CD4-positive, alpha-beta memory T cell (primary cell): ENCODE data around the gene HPCAL4. TPM values are rescaled to one million over a fixed set of nuclear protein-coding genes. Genes with fewer than 3 reads are reported as not detected.

Source experiments
- CTCF ChIA-PET: fragments of 350-600 bp; sonication (Branson Sonifier 250); formaldehyde crosslinking; loops from one replicate; lab custom pipeline; 2021; ENCODE audit warnings: inconsistent platforms; ENCODE audit not compliant: partially characterized antibody; lab: Charles Lee
- POLR2A ChIA-PET: fragments of 350-600 bp; sonication (Branson Sonifier 250); formaldehyde crosslinking; loops from one replicate; lab custom pipeline; 2021; ENCODE audit not compliant: partially characterized antibody; lab: Charles Lee
- DNase-seq, 5 donors: peaks; one replicate each; pipeline versions ENCODE4 v3.0.0 to v3.0.0-alpha.2; 2020 to 2022; ENCODE audit warnings: mixed read lengths in 1 of 5
- H3K27ac ChIP-seq: one replicate; pipeline ENCODE4 v1.7.0; 2013; ENCODE audit warnings: low read depth, low read length
- H3K27me3 ChIP-seq: 2 replicates; pipeline ENCODE4 v1.7.0; 2013; ENCODE audit warnings: mild to moderate bottlenecking, low read length, moderate library complexity; ENCODE audit not compliant: insufficient read depth
- H3K36me3 ChIP-seq: 2 replicates; pipeline ENCODE4 v1.7.0; 2013; ENCODE audit warnings: mild to moderate bottlenecking, low read length, moderate library complexity; ENCODE audit not compliant: insufficient read depth
- H3K4me1 ChIP-seq: 2 replicates; pipeline ENCODE4 v1.7.0; 2013; ENCODE audit warnings: mild to moderate bottlenecking, low read length, moderate library complexity; ENCODE audit not compliant: insufficient read depth
- H3K4me3 ChIP-seq, 2 donors: one replicate each; pipeline ENCODE4 v1.7.0; 2013; ENCODE audit warnings: low read length in 2 of 2, mild to moderate bottlenecking in 1 of 2
- H3K9me3 ChIP-seq, 2 donors: one replicate each; pipeline ENCODE4 v1.7.0; 2013; ENCODE audit warnings: low read length in 2 of 2, control low read depth in 1 of 2; ENCODE audit not compliant: control insufficient read depth in 1 of 2
- H3K27ac Mint-ChIP-seq, 7 donors: one replicate each; pipeline ENCODE4 v1.8.0; 2020 to 2021; ENCODE audit warnings: mixed read lengths in 7 of 7, mild to moderate bottlenecking in 6 of 7, inconsistent platforms in 3 of 7, moderate library complexity in 3 of 7
- H3K27me3 Mint-ChIP-seq, 2 donors: one replicate each; pipeline ENCODE4 v1.8.0; 2020 to 2021; ENCODE audit warnings: mixed read lengths in 2 of 2
- H3K36me3 Mint-ChIP-seq, 2 donors: one replicate each; pipeline ENCODE4 v1.8.0; 2020 to 2021; ENCODE audit warnings: mixed read lengths in 2 of 2, inconsistent platforms in 1 of 2, mild to moderate bottlenecking in 1 of 2
- H3K4me1 Mint-ChIP-seq, 4 donors: one replicate each; pipeline ENCODE4 v1.8.0; 2020 to 2021; ENCODE audit warnings: mixed read lengths in 4 of 4, mild to moderate bottlenecking in 1 of 4
- H3K4me3 Mint-ChIP-seq, 8 donors: one replicate each; pipeline ENCODE4 v1.8.0; 2020 to 2021; ENCODE audit warnings: mixed read lengths in 8 of 8, mild to moderate bottlenecking in 7 of 8, moderate library complexity in 6 of 8, inconsistent platforms in 3 of 8
- H3K9me3 Mint-ChIP-seq, 8 donors: one replicate each; pipeline ENCODE4 v1.8.0; 2020 to 2021; ENCODE audit warnings: mixed read lengths in 8 of 8, mild to moderate bottlenecking in 5 of 8, inconsistent platforms in 3 of 8, moderate library complexity in 1 of 8
- intact Hi-C: fragments of 100-400 bp; cut with micrococcal nuclease; formaldehyde crosslinking; loops from one replicate; pipeline ENCODE4 v1.15.1; 2023
- polyA plus RNA-seq, 2 donors: library from polyadenylated mRNA; unstranded; fragments of 300-500 nt; fragmentation: Illumina TruSeq; gene quantifications; one replicate each; pipeline ENCODE4 v1.2.3, GENCODE V29; 2021
- total RNA-seq, 2 experiments: library from RNA; stranded (reverse); gene quantifications; one replicate each; pipeline ENCODE4 v1.2.3, GENCODE V29; 2021

Gene HPCAL4
- total and polyA plus RNA-seq, 4 experiments from 2014 or later: 8.9 to 32.4 (median 20.7) TPM

DNA sequence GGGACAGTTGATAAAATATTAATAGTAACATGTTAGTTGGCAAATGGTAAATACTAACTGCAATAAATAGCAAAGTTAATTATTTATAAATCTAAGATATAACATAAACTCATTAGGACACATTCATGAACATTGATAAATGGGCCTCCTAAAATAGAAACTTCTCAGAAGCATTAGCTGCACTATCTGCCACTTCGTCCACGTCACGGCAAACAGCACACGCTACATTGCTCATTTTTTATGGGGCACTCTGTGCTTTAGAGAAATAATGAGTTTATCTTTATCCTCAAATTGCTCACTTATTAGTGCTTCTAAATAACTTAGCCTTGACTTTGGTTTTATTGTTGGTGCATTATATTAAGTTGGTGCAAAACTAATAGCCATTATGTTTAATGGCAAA, 16.3 kb upstream of the HPCAL4 start:
- CTCF ChIA-PET: interaction anchor here (1.1 kb wide), 1 partner anchor 38 kb away, joined by 3 read pairs; no protein-coding TSS in a partner anchor
- DNase-seq: no peak
- intact Hi-C loops: no loop called here
- no peaks in the 10 kb centered on the region for H3K9me3 ChIP-seq
- no peaks in the 10 kb centered on the region for H3K36me3 ChIP-seq
- no peak overlapping the region for H3K27ac ChIP-seq
- H3K4me3 Mint-ChIP-seq: no peak overlapping the region
- H3K27me3 Mint-ChIP-seq: peaks cover 0 to 11% of the 10 kb centered on the region in 2 donors
- no peaks in the 10 kb centered on the region for H3K9me3 Mint-ChIP-seq
- POLR2A ChIA-PET: no interaction called here
- no peaks in the 10 kb centered on the region for H3K4me1 ChIP-seq
- no peak overlapping the region for H3K27ac Mint-ChIP-seq
- H3K27me3 ChIP-seq: no peaks in the 10 kb centered on the region
- no peaks in the 10 kb centered on the region for H3K36me3 Mint-ChIP-seq
- H3K4me1 Mint-ChIP-seq: no peaks in the 10 kb centered on the region
- H3K4me3 ChIP-seq: no peak overlapping the region

- POLR2A ChIA-PET: no interaction called here
Measured at GRCh38 chr1:39704757-39705156, 13.5 kb upstream of the HPCAL4 start.

GRCh38 chr1:39701049-39701439, 9.8 kb upstream of the HPCAL4 start:
- H3K27ac Mint-ChIP-seq: peak overlapping the region in 1 of 7 donors; percentile 35
- DNase-seq: no peak
- H3K27me3 Mint-ChIP-seq: no peaks in the 10 kb centered on the region
- no peaks in the 10 kb centered on the region for H3K36me3 Mint-ChIP-seq
- H3K9me3 Mint-ChIP-seq: no peaks in the 10 kb centered on the region
- H3K4me1 Mint-ChIP-seq: peaks cover 0 to 2% (median 0%) of the 10 kb centered on the region in 4 donors
- ChIA-PET POLR2A (interaction anchor here (1.1 kb wide), 1 partner anchor 9 kb away, joined by 3 read pairs; no protein-coding TSS in a partner anchor), CTCF (interaction anchor here (1.0 to 2.5 kb wide), 4 partner anchors 20 to 100 kb away, joined by 3 to 9 read pairs (median 4); partner anchors contain the start of gene NT5C1A)
- H3K36me3 ChIP-seq: no peaks in the 10 kb centered on the region
- no peaks in the 10 kb centered on the region for H3K27me3 ChIP-seq
- H3K4me3 ChIP-seq: no peak overlapping the region
- intact Hi-C loops: no loop called here
- no peaks in the 10 kb centered on the region for H3K9me3 ChIP-seq
- H3K27ac ChIP-seq: no peak overlapping the region
- H3K4me3 Mint-ChIP-seq: no peak overlapping the region
- H3K4me1 ChIP-seq: no peaks in the 10 kb centered on the region

More at GRCh38 chr1:39704757-39705156, 13.5 kb upstream of the HPCAL4 start:
- CTCF ChIA-PET: interaction anchor here (1.0 kb wide), 1 partner anchor 51 kb away, joined by 3 read pairs; no protein-coding TSS in a partner anchor
- Mint-ChIP-seq H3K36me3 (no peaks in the 10 kb centered on the region), H3K9me3 (no peaks in the 10 kb centered on the region), H3K27ac (no peak overlapping the region), H3K27me3 (peaks cover 0 to 5% of the 10 kb centered on the region in 2 donors), H3K4me1 (no peaks in the 10 kb centered on the region), H3K4me3 (no peak overlapping the region)
- Histone ChIP-seq H3K36me3 (no peaks in the 10 kb centered on the region), H3K27me3 (no peaks in the 10 kb centered on the region), H3K4me1 (no peaks in the 10 kb centered on the region), H3K4me3 (no peak overlapping the region), H3K9me3 (no peaks in the 10 kb centered on the region), H3K27ac (no peak overlapping the region)
- no peak for DNase-seq
- intact Hi-C loops: no loop called here

DNA sequence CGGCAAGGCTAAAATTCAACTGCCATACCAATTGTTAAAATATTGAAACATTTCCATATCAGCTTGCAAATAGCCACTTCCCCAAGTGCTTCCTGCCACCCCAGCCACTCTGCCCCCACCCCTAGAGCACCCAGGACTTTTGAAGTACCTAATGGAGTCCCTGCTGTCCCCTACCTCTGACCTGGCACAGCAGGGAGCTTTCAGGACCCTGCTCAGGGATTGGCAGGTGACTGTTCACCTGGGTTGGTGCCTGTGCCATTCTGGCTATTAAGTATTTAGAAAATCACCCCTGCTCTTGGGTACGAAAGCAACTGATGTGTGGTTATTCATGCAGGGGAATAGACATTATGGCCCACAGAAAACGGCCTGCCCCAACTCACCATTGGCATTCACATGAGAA, 9.1 kb upstream of the HPCAL4 start:
- Histone ChIP-seq H3K27ac (no peak overlapping the region), H3K4me1 (no peaks in the 10 kb centered on the region), H3K36me3 (no peaks in the 10 kb centered on the region), H3K9me3 (no peaks in the 10 kb centered on the region), H3K4me3 (no peak overlapping the region), H3K27me3 (no peaks in the 10 kb centered on the region)
- H3K4me3 Mint-ChIP-seq: no peak overlapping the region
- no peak for DNase-seq
- H3K27ac Mint-ChIP-seq: peak overlapping the region in 1 of 7 donors; percentile 12
- ChIA-PET POLR2A (interaction anchor here (1.2 kb wide), 1 partner anchor 9 kb away, joined by 5 read pairs; the partner anchor contains the start of gene HPCAL4), CTCF (interaction anchor here (1.5 to 2.5 kb wide), 2 partner anchors 28 to 100 kb away, joined by 4 to 9 read pairs; partner anchors contain the start of gene NT5C1A)
- H3K9me3 Mint-ChIP-seq: no peaks in the 10 kb centered on the region
- no peaks in the 10 kb centered on the region for H3K27me3 Mint-ChIP-seq
- H3K4me1 Mint-ChIP-seq: peaks cover 0 to 2% (median 0%) of the 10 kb centered on the region in 4 donors
- intact Hi-C loops: no loop called here
- no peaks in the 10 kb centered on the region for H3K36me3 Mint-ChIP-seq

GRCh38 chr1:39699419-39699818, 8.2 kb upstream of the HPCAL4 start:
- H3K9me3 Mint-ChIP-seq: no peaks in the 10 kb centered on the region
- ChIA-PET CTCF (interaction anchor here (2.5 kb wide), 1 partner anchor 27 kb away, joined by 9 read pairs; the partner anchor contains the start of gene NT5C1A), POLR2A (interaction anchor here (1.2 kb wide), 1 partner anchor 8 kb away, joined by 5 read pairs; the partner anchor contains the start of gene HPCAL4)

GRCh38 chr1:39698568-39698967, 7.3 kb upstream of the HPCAL4 start:
- ChIA-PET POLR2A (no interaction called here), CTCF (interaction anchor here (2.5 kb wide), 1 partner anchor 26 kb away, joined by 9 read pairs; the partner anchor contains the start of gene NT5C1A)
- no peaks in the 10 kb centered on the region for H3K9me3 ChIP-seq
- H3K4me1 Mint-ChIP-seq: peaks cover 0 to 7% (median 2%) of the 10 kb centered on the region in 4 donors
- intact Hi-C loops: no loop called here
- H3K9me3 Mint-ChIP-seq: no peaks in the 10 kb centered on the region
- no peaks in the 10 kb centered on the region for H3K36me3 Mint-ChIP-seq
- no peak for DNase-seq
- no peaks in the 10 kb centered on the region for H3K27me3 ChIP-seq
- H3K27ac Mint-ChIP-seq: no peak overlapping the region
- H3K4me3 ChIP-seq: no peak overlapping the region
- H3K4me1 ChIP-seq: no peaks in the 10 kb centered on the region
- H3K27me3 Mint-ChIP-seq: no peaks in the 10 kb centered on the region
- H3K4me3 Mint-ChIP-seq: no peak overlapping the region
- no peak overlapping the region for H3K27ac ChIP-seq
- no peaks in the 10 kb centered on the region for H3K36me3 ChIP-seq

More at GRCh38 chr1:39699419-39699818, 8.2 kb upstream of the HPCAL4 start:
- no peak overlapping the region for H3K27ac ChIP-seq
- DNase-seq: no peak
- intact Hi-C loops: no loop called here
- H3K9me3 ChIP-seq: no peaks in the 10 kb centered on the region
- peaks cover 0 to 7% (median 1%) of the 10 kb centered on the region in 4 donors for H3K4me1 Mint-ChIP-seq
- no peaks in the 10 kb centered on the region for H3K27me3 ChIP-seq
- H3K27ac Mint-ChIP-seq: no peak overlapping the region
- H3K36me3 ChIP-seq: no peaks in the 10 kb centered on the region
- H3K4me3 Mint-ChIP-seq: no peak overlapping the region
- H3K27me3 Mint-ChIP-seq: no peaks in the 10 kb centered on the region
- H3K4me1 ChIP-seq: no peaks in the 10 kb centered on the region
- H3K4me3 ChIP-seq: no peak overlapping the region
- no peaks in the 10 kb centered on the region for H3K36me3 Mint-ChIP-seq

DNA sequence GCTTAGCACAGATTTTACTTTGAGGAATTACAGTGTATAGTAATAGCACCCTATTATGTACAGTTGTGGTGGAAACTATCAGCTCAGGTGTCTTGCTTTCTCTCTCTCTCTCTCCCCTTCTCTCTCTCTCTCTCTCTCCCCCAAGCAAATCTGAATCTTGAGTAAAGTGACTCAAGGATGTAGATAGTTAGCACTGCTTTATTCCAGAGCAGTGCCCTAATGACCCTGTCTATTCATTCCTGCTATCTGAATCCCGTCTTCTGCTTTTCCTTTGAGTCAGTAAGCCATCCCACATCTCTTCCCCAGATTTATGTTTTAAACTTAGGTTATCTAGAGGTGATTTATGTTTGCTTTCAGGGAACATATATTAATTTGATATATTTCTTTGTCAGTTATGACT, 5.2 kb upstream of the HPCAL4 start:
- CTCF ChIA-PET: interaction anchor here (1.1 kb wide), 1 partner anchor 24 kb away, joined by 3 read pairs; no protein-coding TSS in a partner anchor
- no peaks in the 10 kb centered on the region for H3K27me3 Mint-ChIP-seq

More for the DNA sequence above, 5.2 kb upstream of the HPCAL4 start:
- POLR2A ChIA-PET: no interaction called here
- H3K9me3 ChIP-seq: no peaks in the 10 kb centered on the region
- H3K4me3 ChIP-seq: no peak overlapping the region
- no peaks in the 10 kb centered on the region for H3K36me3 ChIP-seq
- H3K4me1 ChIP-seq: peaks cover 14% of the 10 kb centered on the region
- H3K36me3 Mint-ChIP-seq: no peaks in the 10 kb centered on the region
- intact Hi-C loops: no loop called here
- H3K4me1 Mint-ChIP-seq: peaks cover 5 to 17% (median 13%) of the 10 kb centered on the region in 4 donors
- H3K9me3 Mint-ChIP-seq: no peaks in the 10 kb centered on the region
- H3K27me3 ChIP-seq: no peaks in the 10 kb centered on the region
- peak overlapping the region in 2 of 7 donors; percentile 19 to 65 for H3K27ac Mint-ChIP-seq
- H3K27ac ChIP-seq: no peak overlapping the region
- no peak for DNase-seq
- no peak overlapping the region for H3K4me3 Mint-ChIP-seq
